ENCODE measurements around the gene SORBS1.

Gene SORBS1

DNA sequence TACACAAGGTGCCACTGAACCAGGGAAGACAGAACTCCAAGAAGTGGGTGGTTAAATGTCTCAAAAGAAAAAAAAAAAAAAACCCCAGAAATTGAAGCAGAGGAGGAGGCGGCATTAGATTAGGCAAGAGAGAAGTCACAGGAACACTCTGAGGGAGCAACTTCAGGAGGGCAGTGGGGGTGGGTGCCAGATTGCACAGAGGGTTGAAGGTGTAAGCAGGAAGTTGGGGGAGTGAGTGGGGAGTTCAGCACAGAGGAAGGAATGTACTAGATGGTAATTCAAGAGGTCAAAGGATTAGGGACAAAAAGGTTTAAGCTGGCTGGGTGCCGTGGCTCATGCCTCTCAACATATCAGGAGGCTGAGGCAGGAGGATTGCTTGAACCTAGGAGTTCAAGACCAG is 160.4 kb downstream of the SORBS1 start:
- H3K27me3 Mint-ChIP-seq = no peaks in the 10 kb centered on the region
- no peak overlapping the region for H3K27ac Mint-ChIP-seq
- no peaks in the 10 kb centered on the region for H3K36me3 Mint-ChIP-seq (ENCODE audit: low read depth)
- no peak overlapping the region for H3K4me3 Mint-ChIP-seq
- peaks cover 4% of the 10 kb centered on the region for H3K4me1 Mint-ChIP-seq (ENCODE audit: low read depth)
- H3K9me3 Mint-ChIP-seq = no peaks in the 10 kb centered on the region
- DNase-seq = no peak

DNA sequence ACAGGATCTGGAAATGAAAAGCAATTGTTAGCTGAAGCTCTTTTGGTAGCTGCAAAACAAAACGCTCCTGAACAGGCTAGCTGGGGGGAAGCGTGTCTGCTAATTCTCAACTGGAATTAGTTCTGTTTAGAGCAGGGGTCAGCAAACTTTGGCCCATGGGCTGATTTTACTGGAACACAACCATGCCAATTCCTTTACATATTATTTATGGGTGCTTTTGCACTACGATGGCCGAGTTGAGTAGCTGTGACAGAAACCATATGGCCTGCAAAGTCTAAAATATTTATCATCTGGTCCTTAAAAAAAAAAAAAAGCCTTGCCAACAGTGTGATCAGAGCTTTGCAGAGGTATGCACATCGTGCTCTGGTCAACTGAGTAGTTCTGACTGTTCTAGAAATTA is 162.0 kb downstream of the SORBS1 start:
- Mint-ChIP-seq H3K27ac (no peak overlapping the region), H3K4me1 (ENCODE audit: low read depth) (peaks cover 7% of the 10 kb centered on the region), H3K4me3 (no peak overlapping the region), H3K27me3 (no peaks in the 10 kb centered on the region), H3K9me3 (no peaks in the 10 kb centered on the region), H3K36me3 (ENCODE audit: low read depth) (no peaks in the 10 kb centered on the region)
- DNase-seq = no peak

DNA sequence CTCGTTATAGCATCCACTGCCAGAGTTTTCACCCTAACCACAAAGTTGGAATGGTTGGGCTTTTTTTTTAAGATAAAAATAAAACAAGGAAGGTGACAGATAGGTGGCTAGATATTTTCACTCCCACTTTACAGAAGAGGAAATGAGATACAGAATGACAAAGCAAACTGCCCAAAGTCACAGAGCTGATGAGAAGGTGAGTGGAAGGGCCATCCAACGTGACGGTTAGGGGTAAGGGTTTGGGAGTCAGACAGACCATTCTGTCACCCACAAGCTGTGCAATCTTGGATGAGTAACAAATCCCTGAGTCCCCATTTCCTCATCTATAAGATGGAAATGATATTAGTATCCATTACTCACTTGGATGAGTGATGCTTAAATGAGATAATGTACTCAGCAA is 163.4 kb downstream of the SORBS1 start:
- no peak for DNase-seq
- Mint-ChIP-seq H3K4me1 (ENCODE audit: low read depth) (peaks cover 14% of the 10 kb centered on the region), H3K27me3 (no peaks in the 10 kb centered on the region), H3K36me3 (ENCODE audit: low read depth) (no peaks in the 10 kb centered on the region), H3K9me3 (no peaks in the 10 kb centered on the region), H3K4me3 (no peak overlapping the region), H3K27ac (no peak overlapping the region)

DNA sequence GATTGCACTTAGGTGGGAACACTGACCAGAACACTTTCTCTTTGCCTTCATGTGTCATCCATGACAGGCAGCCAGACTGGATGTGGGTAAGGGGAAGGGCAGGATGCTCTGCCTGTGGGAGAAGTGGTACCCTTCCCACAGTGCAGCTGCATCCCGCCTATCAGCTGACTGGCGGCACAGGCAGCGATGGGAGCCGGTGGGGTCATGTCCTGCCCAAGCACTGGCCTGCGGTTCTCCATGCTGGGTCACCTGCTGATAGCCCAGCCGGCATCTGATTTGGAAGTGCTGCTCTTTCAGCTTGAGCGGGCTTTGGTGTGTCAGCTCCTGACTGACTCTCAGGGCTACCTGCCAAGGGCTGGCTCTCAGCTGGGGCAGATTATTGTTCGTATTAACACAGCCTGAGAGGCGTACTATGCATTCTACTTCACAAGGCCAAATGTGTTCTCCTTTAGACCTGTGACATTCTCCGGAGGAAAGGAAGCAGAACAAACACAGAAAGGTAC is 165.2 kb downstream of the SORBS1 start:
- no peaks in the 10 kb centered on the region for H3K9me3 Mint-ChIP-seq
- peaks cover 10% of the 10 kb centered on the region for H3K4me1 Mint-ChIP-seq (ENCODE audit: low read depth)
- no peak overlapping the region for H3K4me3 Mint-ChIP-seq
- DNase-seq = no peak
- H3K27ac Mint-ChIP-seq = no peak overlapping the region
- H3K27me3 Mint-ChIP-seq = no peaks in the 10 kb centered on the region
- no peaks in the 10 kb centered on the region for H3K36me3 Mint-ChIP-seq (ENCODE audit: low read depth)

DNA sequence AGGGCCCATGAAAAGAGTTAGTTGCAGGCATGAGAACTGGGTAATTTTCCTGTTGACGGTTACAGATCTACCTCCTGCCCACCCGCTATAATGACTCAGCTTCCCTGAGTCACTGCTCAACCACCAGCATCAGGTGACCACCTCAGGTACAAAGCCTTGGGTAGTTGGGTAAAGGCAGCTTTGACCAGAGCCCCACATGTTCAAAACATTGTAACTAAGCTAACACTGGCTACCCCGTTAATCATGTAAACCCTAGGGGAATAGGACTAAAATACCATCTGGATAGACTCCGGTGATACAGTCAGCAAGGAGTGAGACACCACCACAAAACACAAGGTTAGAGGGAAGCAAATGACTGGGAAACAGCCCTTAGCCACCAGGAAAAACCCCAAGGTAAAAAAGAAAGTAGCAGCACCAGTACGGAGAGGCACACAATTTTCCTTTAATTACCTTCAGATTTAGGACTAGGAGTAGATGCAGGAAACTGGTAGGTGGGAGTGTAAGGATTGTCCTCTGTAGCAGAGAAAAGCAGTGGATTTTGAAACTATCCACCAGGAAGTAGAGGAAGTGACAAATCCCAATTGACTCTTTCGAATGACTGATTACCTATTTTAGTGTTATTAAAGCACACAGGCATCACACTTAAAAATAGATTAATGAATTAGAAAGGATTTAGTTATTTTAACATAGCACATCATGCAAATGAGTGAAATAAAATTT is 166.8 kb downstream of the SORBS1 start:
- Mint-ChIP-seq H3K9me3 (no peaks in the 10 kb centered on the region), H3K4me3 (no peak overlapping the region), H3K27me3 (no peaks in the 10 kb centered on the region), H3K36me3 (ENCODE audit: low read depth) (no peaks in the 10 kb centered on the region), H3K27ac (peak overlapping the region; percentile 55), H3K4me1 (ENCODE audit: low read depth) (peaks cover 10% of the 10 kb centered on the region)
- DNase-seq = no peak

DNA sequence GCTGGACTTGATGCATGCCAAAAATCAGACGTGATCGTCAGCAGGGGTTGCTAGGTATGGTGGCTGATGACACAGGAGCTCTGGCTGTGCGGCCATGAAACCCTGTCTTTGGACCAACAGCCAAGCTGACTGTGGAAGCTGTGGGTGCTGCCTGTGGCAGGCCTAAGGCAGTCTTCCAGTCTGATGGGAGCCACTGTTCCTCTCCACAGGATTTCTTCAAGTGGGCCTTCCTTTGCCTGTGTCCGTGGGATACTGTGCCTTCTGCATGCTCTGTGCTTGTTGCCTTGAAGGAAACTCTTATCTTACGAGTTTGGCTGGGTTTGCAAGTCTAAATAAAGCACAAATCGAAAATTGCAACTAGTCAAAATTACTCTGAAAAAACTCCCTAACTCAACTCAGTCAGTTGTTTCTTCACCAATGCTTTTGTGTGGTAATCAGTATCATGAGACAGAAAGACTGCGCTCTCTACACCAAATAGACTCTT is 168.4 kb downstream of the SORBS1 start:
- H3K9me3 Mint-ChIP-seq = no peaks in the 10 kb centered on the region
- H3K27ac Mint-ChIP-seq = no peak overlapping the region
- H3K4me1 Mint-ChIP-seq (ENCODE audit: low read depth) = peaks cover 10% of the 10 kb centered on the region
- no peak overlapping the region for H3K4me3 Mint-ChIP-seq
- H3K27me3 Mint-ChIP-seq = no peaks in the 10 kb centered on the region
- no peaks in the 10 kb centered on the region for H3K36me3 Mint-ChIP-seq (ENCODE audit: low read depth)
- DNase-seq = no peak

DNA sequence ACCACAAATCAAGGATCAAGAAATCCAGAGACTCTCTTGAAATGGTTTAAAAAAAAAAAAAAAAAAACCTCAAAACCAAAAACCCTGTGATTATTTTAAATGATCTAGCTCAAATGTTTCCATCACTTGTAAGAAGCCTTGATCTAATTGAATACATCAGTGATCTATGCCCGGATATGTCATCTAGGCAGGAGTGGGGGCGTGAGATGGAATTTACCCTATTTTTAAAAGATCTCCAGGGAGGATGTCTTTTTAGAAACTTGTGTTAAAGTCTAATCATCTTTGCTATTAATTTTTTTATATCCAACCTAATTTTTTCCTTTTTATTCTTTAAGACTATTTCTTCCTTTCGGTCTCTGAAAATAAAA is 169.0 kb downstream of the SORBS1 start:
- H3K4me3 Mint-ChIP-seq = no peak overlapping the region
- no peaks in the 10 kb centered on the region for H3K36me3 Mint-ChIP-seq (ENCODE audit: low read depth)
- no peak overlapping the region for H3K27ac Mint-ChIP-seq
- DNase-seq = no peak
- peaks cover 10% of the 10 kb centered on the region for H3K4me1 Mint-ChIP-seq (ENCODE audit: low read depth)
- H3K27me3 Mint-ChIP-seq = no peaks in the 10 kb centered on the region
- no peaks in the 10 kb centered on the region for H3K9me3 Mint-ChIP-seq

DNA sequence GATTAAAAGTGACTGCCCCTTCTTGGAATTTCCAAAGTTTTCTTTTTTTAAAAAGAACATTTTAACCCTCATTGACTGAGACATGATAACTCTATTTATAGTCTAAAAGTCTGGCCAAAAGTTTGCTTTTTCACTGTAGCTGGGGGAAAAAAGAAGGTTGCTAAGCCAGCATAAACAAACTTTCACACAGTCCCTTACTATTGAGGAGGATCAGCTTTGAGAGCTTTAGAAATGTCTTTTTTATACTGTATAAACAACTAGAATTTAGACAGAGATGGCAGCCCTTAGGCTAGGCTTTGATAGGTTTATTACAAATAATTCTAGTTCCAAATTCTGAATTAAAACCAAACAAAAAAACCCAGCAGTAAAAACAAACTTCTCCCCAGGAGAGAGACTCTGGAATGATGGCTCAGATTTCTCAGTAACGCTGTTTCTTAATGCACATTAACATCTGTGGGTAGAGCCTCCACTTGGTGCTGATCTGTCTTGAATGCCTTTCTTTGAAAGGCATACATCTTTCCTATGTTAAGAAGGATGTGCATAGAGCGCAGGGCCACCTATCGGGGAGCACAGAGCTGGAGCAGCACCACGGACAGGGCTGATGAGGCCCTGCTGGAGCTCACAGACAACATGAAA is 169.5 kb downstream of the SORBS1 start:
- no peak overlapping the region for H3K4me3 Mint-ChIP-seq
- peaks cover 10% of the 10 kb centered on the region for H3K4me1 Mint-ChIP-seq (ENCODE audit: low read depth)
- no peaks in the 10 kb centered on the region for H3K36me3 Mint-ChIP-seq (ENCODE audit: low read depth)
- DNase-seq = no peak
- H3K27ac Mint-ChIP-seq = no peak overlapping the region
- H3K27me3 Mint-ChIP-seq = no peaks in the 10 kb centered on the region
- H3K9me3 Mint-ChIP-seq = no peaks in the 10 kb centered on the region

DNA sequence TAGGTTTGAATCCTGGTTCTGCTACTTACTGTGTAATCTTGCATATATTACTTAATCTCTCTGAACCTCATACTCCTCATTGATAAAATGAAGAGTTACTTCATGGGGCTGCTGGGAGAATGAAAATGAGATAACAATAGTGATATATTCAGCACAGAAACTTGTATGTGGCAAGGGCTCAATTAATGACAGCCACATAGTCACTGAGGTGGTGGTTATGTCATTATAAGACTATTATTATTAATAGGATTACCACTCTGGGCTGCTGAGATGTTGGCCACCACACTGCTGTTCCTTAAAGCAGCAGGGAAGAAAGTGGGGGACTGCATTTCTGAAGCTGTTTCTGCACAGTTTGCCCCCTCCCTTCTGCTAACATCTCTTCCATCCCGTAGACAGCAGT is 170.0 kb downstream of the SORBS1 start:
- no peaks in the 10 kb centered on the region for H3K9me3 Mint-ChIP-seq
- H3K27me3 Mint-ChIP-seq = no peaks in the 10 kb centered on the region
- peaks cover 10% of the 10 kb centered on the region for H3K4me1 Mint-ChIP-seq (ENCODE audit: low read depth)
- H3K4me3 Mint-ChIP-seq = no peak overlapping the region
- no peak for DNase-seq
- H3K36me3 Mint-ChIP-seq (ENCODE audit: low read depth) = no peaks in the 10 kb centered on the region
- no peak overlapping the region for H3K27ac Mint-ChIP-seq

DNA sequence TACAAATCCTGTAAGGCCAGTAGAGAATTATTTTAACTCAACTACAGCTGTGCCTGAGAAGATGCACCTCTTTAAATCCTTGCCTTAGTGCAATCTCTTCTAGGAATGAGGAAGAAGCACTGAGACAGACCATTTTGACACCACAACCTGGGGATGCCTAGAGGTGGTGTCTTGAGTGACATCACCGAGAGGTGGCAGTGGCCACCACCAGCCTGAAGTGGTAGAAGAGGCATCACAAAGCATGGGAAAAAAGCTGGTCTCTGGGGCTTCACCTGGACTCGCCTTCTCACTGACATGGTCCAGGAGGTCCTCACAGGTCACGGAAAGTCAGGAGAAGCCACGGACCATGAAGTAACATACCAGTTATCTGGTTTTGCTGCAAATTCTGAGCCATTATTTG is 171.2 kb downstream of the SORBS1 start:
- Mint-ChIP-seq H3K4me1 (ENCODE audit: low read depth) (peaks cover 10% of the 10 kb centered on the region), H3K27me3 (no peaks in the 10 kb centered on the region), H3K9me3 (no peaks in the 10 kb centered on the region), H3K27ac (no peak overlapping the region), H3K36me3 (ENCODE audit: low read depth) (no peaks in the 10 kb centered on the region), H3K4me3 (no peak overlapping the region)
- DNase-seq = no peak

DNA sequence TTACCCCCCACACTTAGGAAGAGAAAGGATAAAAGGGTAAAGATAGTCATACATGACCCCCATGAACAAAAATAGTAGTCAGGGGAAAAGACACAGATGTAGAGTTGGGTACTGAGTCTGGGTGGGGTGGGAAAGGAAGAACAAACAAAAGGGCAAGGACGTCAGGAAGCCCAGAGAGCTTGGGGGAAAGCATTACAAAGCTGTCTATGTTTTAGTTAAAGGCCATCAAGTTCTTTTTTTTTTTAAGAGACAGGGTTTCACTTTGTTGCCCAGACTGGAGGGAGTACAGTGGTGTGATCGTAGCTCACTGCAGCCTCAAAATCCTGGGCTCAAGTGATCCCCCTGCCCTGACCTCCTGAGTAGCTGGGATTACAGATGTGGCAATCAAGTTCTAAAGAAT is 172.0 kb downstream of the SORBS1 start:
- Mint-ChIP-seq H3K4me3 (no peak overlapping the region), H3K9me3 (no peaks in the 10 kb centered on the region), H3K4me1 (ENCODE audit: low read depth) (peaks cover 9% of the 10 kb centered on the region), H3K36me3 (ENCODE audit: low read depth) (no peaks in the 10 kb centered on the region), H3K27me3 (peaks cover 1% of the 10 kb centered on the region), H3K27ac (no peak overlapping the region)
- DNase-seq = no peak

DNA sequence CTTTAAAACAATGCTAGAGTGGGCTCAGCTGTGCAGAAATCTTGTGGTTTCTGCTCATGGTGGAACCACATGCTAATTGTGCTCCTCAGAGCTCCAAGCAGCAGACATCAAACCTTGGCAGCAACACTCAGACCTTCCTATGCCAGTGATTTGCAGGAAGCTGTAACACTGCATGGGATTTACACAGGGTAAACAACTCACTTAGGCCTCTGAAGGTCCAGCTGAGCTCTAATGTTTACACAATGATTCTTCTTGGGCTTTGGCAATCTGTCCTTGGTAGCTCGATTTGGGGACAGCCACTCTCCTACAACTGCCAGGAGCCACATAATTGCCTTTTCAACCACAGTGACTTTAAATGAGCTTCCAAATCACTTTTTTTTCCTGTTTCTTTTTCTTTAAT is 172.6 kb downstream of the SORBS1 start:
- H3K36me3 Mint-ChIP-seq (ENCODE audit: low read depth) = no peaks in the 10 kb centered on the region
- H3K4me1 Mint-ChIP-seq (ENCODE audit: low read depth) = peaks cover 9% of the 10 kb centered on the region
- no peak overlapping the region for H3K27ac Mint-ChIP-seq
- DNase-seq = no peak
- H3K4me3 Mint-ChIP-seq = no peak overlapping the region
- H3K27me3 Mint-ChIP-seq = peaks cover 3% of the 10 kb centered on the region
- H3K9me3 Mint-ChIP-seq = no peaks in the 10 kb centered on the region

DNA sequence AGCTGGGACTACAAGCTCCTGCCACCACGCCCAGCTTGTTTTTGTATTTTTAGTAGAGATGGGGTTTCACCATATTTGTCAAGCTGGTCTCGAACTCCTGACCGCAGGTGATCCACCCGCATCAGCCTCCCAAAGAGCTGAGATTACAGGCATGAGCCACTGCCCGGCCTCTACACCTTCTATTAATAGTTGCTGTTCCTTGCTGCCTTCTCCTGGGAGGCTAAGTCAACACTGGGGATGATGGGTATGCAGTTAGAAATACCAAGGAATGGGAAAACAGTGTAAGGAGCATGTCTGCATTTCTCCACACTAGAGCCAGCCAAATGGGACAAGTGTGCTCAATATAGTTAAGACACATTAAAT is 173.1 kb downstream of the SORBS1 start:
- Mint-ChIP-seq H3K4me1 (ENCODE audit: low read depth) (peaks cover 8% of the 10 kb centered on the region), H3K27ac (no peak overlapping the region), H3K9me3 (no peaks in the 10 kb centered on the region), H3K27me3 (peaks cover 3% of the 10 kb centered on the region), H3K4me3 (no peak overlapping the region), H3K36me3 (ENCODE audit: low read depth) (no peaks in the 10 kb centered on the region)
- DNase-seq = no peak

DNA sequence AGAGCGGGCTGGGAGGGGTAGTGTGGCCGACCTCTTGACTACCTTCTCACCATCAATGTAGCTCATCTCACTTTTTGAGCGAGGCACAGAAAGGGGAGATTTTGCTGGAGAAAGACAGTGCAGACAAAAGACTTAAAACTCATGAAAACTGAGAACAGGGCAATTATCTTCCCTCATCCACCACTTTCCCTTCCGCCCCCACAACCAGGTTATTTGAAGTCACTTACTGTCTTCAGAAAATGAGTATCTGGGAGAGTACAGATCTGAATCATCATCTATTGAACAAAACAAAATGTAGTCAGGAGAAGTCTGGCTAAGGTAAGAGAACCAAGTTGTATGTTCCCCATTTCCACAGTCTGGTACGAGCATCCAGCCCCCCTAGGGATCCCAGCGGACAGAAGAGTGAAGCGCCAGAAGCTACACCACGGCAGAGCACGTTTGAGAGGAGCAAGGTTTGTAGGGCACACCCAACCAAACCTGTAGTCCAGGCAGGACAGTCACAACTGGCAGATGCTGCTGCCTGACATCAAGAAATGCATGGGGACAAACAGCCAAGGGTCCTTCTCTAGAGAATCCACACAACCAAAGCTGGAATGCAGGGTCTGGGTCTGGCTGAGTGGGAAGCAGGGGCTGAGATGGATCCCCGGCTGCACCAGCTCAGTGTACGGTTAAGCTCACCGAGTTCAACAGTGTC is 177.0 kb downstream of the SORBS1 start:
- no peak for DNase-seq

DNA sequence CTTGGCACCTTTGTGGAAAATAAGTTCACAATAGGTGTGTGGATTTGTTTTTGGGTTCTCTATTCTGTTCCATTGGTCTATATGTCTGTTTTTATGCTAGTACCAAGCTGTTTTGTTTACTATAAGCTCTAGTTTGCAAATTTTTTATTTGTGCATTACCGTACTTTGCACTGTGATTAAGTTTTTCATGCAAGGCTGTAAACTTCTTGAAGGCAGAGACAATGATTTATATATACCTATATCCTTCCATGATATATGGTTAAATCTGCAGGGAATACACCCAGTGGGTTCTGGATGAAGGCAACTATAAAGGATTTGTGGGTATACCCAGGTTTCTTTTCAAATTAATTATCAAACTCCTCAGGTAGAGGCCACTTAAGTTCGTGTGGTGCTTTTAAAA is 178.6 kb downstream of the SORBS1 start:
- H3K27ac Mint-ChIP-seq = no peak overlapping the region
- H3K4me3 Mint-ChIP-seq = no peak overlapping the region
- H3K27me3 Mint-ChIP-seq = peaks cover 3% of the 10 kb centered on the region

More for the DNA sequence above, 177.0 kb downstream of the SORBS1 start:
- H3K27me3 Mint-ChIP-seq = peaks cover 3% of the 10 kb centered on the region
- no peaks in the 10 kb centered on the region for H3K36me3 Mint-ChIP-seq (ENCODE audit: low read depth)
- H3K4me1 Mint-ChIP-seq (ENCODE audit: low read depth) = peaks cover 8% of the 10 kb centered on the region
- H3K9me3 Mint-ChIP-seq = no peaks in the 10 kb centered on the region
- no peak overlapping the region for H3K27ac Mint-ChIP-seq
- H3K4me3 Mint-ChIP-seq = no peak overlapping the region

More for the DNA sequence above, 178.6 kb downstream of the SORBS1 start:
- Mint-ChIP-seq H3K36me3 (ENCODE audit: low read depth) (no peaks in the 10 kb centered on the region), H3K9me3 (no peaks in the 10 kb centered on the region), H3K4me1 (ENCODE audit: low read depth) (peaks cover 8% of the 10 kb centered on the region)
- DNase-seq = no peak
